Peyer's patch (tissue), 4 donors: ENCODE measurements around the gene CCAR1.

Experiments
- POLR2A ChIP-seq, 2 donors: fragments of 450-650 bp; IDR thresholded peaks; one replicate each; pipeline ENCODE4 v1.5.1; 2017; ENCODE audit warnings: antibody characterized with exemption in 2 of 2, mild to moderate bottlenecking in 2 of 2, moderate library complexity in 2 of 2
- TF ChIP-seq, protein P1 (sequence below), 6 experiments: fragments of 450-650 bp in 4 of 6; fragments of 200-600 bp in 2 of 6; sonication (generic) in 1 of 6; IDR thresholded peaks; one replicate each; pipeline ENCODE4 v1.5.1; 2017 to 2019; ENCODE audit warnings: antibody characterized with exemption in 6 of 6, mild to moderate bottlenecking in 3 of 6, moderate library complexity in 1 of 6

DNA sequence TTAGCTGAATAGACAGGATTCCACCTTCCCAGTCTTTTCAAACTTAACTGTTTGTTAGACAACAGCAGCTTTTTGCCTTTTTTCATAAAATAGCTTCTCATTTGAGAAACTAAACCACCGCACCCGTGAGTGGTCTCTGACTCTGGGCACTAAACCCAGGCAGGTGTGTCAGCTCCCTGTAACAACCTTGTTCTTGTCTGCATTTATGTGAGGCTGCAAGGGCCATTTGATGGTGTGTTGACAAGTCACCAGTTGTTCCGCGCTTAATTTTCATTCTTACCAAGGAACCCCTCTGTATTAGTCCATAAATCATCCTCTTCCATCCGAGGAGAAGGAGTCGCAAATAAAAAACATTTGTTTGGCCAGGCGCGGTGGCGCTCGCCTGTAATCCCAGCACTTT, 107.8 kb downstream of the CCAR1 start:
- TF ChIP-seq, protein P1, sequence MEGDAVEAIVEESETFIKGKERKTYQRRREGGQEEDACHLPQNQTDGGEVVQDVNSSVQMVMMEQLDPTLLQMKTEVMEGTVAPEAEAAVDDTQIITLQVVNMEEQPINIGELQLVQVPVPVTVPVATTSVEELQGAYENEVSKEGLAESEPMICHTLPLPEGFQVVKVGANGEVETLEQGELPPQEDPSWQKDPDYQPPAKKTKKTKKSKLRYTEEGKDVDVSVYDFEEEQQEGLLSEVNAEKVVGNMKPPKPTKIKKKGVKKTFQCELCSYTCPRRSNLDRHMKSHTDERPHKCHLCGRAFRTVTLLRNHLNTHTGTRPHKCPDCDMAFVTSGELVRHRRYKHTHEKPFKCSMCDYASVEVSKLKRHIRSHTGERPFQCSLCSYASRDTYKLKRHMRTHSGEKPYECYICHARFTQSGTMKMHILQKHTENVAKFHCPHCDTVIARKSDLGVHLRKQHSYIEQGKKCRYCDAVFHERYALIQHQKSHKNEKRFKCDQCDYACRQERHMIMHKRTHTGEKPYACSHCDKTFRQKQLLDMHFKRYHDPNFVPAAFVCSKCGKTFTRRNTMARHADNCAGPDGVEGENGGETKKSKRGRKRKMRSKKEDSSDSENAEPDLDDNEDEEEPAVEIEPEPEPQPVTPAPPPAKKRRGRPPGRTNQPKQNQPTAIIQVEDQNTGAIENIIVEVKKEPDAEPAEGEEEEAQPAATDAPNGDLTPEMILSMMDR (IDR thresholded peaks at IDR 0.05): no peak
- TF ChIP-seq POLR2A (IDR thresholded peaks at IDR 0.05): no peak
